Kidney (tissue), 14 donors: ENCODE data around the gene POLR2F. TPM values are rescaled to one million over a fixed set of nuclear protein-coding genes. Genes with fewer than 3 reads are reported as not detected.

Experiments
- DNase-seq, 5 donors: peaks; one replicate each; pipeline ENCODE4 v3.0.0-alpha.2; 2013 to 2020
- FAIRE-seq: peaks from 2 replicates; lab custom pipeline; 2012; peaks lifted over from hg19 to GRCh38; lab: Jason Lieb, UNC
- H3K27ac ChIP-seq, 2 donors: one replicate each; pipeline ENCODE4 v1.7.0; 2013; ENCODE audit warnings: low read depth in 2 of 2, low read length in 2 of 2, inconsistent platforms in 1 of 2
- H3K27me3 ChIP-seq: one replicate; pipeline ENCODE4 v1.7.1; 2013; ENCODE audit warnings: low read length, inconsistent platforms; ENCODE audit not compliant: control insufficient read depth, insufficient read depth
- H3K36me3 ChIP-seq, 3 donors: one replicate each; pipeline versions ENCODE4 v1.7.0 to v1.7.1; 2013; ENCODE audit warnings: low read length in 3 of 3, control low read depth in 1 of 3, inconsistent platforms in 1 of 3; ENCODE audit not compliant: insufficient read depth in 3 of 3, control insufficient read depth in 2 of 3
- H3K4me1 ChIP-seq, 3 donors: one replicate each; pipeline versions ENCODE4 v1.7.0 to v1.7.1; 2013; ENCODE audit warnings: low read length in 3 of 3, inconsistent platforms in 1 of 3, low read depth in 1 of 3; ENCODE audit not compliant: control insufficient read depth in 2 of 3, insufficient read depth in 2 of 3
- H3K4me3 ChIP-seq, 3 donors: one replicate each; pipeline versions ENCODE4 v1.7.0 to v1.8.1; 2013; ENCODE audit warnings: low read length in 3 of 3, control low read depth in 1 of 3, inconsistent platforms in 1 of 3
- H3K9ac ChIP-seq, 3 donors: one replicate each; pipeline versions ENCODE4 v1.7.0 to v1.7.1; 2013; ENCODE audit warnings: low read length in 3 of 3, control low read depth in 1 of 3, inconsistent platforms in 1 of 3
- H3K9me3 ChIP-seq, 3 donors: one replicate each; pipeline versions ENCODE4 v1.7.0 to v1.7.1; 2013; ENCODE audit warnings: low read length in 3 of 3, control low read depth in 1 of 3, inconsistent platforms in 1 of 3; ENCODE audit not compliant: control insufficient read depth in 2 of 3, insufficient read depth in 1 of 3
- intact Hi-C: fragments of 100-400 bp; cut with DNase I; formaldehyde crosslinking; loops from one replicate; pipeline ENCODE4 v1.11.1; 2022
- polyA plus RNA-seq: library from polyadenylated mRNA; stranded (reverse); fragments of 350-450 nt; fragmentation: Illumina TruSeq; extraction: RNeasy Lipid Tissue Mini Kit (QIAGEN cat#74804); gene quantifications from one replicate; pipeline ENCODE4 v1.2.3, GENCODE V29; 2014; ENCODE audit warnings: low read depth, low replicate concordance; ENCODE audit not compliant: insufficient read depth
- total RNA-seq: library from RNA; stranded (reverse); fragmentation: NEBNext Ultra II Directional; extraction: Animal tissue kit (Norgen Biotek cat#: 25700); gene quantifications from one replicate; pipeline ENCODE4 v1.2.1, GENCODE V29; 2021
- TF ChIP-seq, protein P1 (sequence below): IDR thresholded peaks from 3 replicates; pipeline ENCODE4 v1.5.1; 2012; ENCODE audit warnings: mild to moderate bottlenecking, moderate library complexity, borderline replicate concordance; ENCODE audit not compliant: insufficient read depth; ENCODE audit errors: extremely low read depth
- donor health status: control.
- donor health status: control.
- donor health status: control.
- donor health status: control.
- donor health status: control.
- donor health status: DM: yes; HTN: yes; CAD: no.
- donor health status: Normal renal cell carcinoma (clear cell type).

Gene POLR2F
- total and polyA plus RNA-seq, 2 donors from 2014 or later: 57.9 to 121 TPM

DNA sequence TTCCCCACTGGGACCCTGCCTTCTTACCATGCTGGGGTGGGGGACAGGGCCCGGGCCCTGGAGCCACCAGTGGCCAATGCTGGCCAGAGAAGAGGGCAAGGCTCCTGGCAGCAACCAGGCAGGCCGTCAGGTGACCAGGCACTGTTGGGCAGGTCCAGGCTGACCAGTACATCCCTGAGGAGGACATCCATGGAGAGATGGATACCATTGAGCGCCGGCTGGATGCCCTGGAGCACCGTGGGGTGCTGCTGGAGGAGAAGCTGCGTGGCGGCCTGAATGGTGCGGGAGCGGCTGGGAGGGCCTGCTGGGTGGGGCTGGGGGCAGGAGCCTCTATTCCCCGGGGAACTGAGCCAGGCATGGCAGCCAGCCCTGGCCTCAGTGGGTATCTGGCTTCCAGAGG, 21.1 kb upstream of the POLR2F start:
- Histone ChIP-seq H3K9me3 (no peaks in the 10 kb centered on the region), H3K36me3 (peaks cover 0 to 5% (median 2%) of the 10 kb centered on the region in 3 donors), H3K4me3 (no peak overlapping the region), H3K27me3 (no peaks in the 10 kb centered on the region), H3K27ac (no peak overlapping the region), H3K4me1 (peaks cover 0 to 12% (median 12%) of the 10 kb centered on the region in 3 donors), H3K9ac (no peak overlapping the region)
- TF ChIP-seq, protein P1, sequence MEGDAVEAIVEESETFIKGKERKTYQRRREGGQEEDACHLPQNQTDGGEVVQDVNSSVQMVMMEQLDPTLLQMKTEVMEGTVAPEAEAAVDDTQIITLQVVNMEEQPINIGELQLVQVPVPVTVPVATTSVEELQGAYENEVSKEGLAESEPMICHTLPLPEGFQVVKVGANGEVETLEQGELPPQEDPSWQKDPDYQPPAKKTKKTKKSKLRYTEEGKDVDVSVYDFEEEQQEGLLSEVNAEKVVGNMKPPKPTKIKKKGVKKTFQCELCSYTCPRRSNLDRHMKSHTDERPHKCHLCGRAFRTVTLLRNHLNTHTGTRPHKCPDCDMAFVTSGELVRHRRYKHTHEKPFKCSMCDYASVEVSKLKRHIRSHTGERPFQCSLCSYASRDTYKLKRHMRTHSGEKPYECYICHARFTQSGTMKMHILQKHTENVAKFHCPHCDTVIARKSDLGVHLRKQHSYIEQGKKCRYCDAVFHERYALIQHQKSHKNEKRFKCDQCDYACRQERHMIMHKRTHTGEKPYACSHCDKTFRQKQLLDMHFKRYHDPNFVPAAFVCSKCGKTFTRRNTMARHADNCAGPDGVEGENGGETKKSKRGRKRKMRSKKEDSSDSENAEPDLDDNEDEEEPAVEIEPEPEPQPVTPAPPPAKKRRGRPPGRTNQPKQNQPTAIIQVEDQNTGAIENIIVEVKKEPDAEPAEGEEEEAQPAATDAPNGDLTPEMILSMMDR: no peak
- FAIRE-seq: no peak
- no peak for DNase-seq
- intact Hi-C loops: no loop called here

GRCh38 chr22:37932821-37933578, 20.5 kb upstream of the POLR2F start:
- peaks cover 0 to 12% (median 12%) of the 10 kb centered on the region in 3 donors for H3K4me1 ChIP-seq
- FAIRE-seq (no peak), DNase-seq (peak in 1 of 5 donors; percentile 84)
- no peak overlapping the region for H3K9ac ChIP-seq
- H3K36me3 ChIP-seq: peaks cover 0 to 8% (median 3%) of the 10 kb centered on the region in 3 donors
- TF ChIP-seq, protein P1: no peak
- H3K4me3 ChIP-seq: no peak overlapping the region
- no peaks in the 10 kb centered on the region for H3K27me3 ChIP-seq
- H3K27ac ChIP-seq: peak overlapping the region in 1 of 2 donors; percentile 63
- no peaks in the 10 kb centered on the region for H3K9me3 ChIP-seq
- intact Hi-C loops: no loop called here

- no peaks in the 10 kb centered on the region for H3K27me3 ChIP-seq
- H3K4me1 ChIP-seq: peaks cover 0 to 12% (median 12%) of the 10 kb centered on the region in 3 donors
- TF ChIP-seq, protein P1: peak; percentile 95
- H3K9ac ChIP-seq: no peak overlapping the region
- DNase-seq (peak; percentile 88 to 96 (median 90)), FAIRE-seq (no peak)
- intact Hi-C loops: no loop called here
- peak overlapping the region in 1 of 2 donors; percentile 63 for H3K27ac ChIP-seq
- H3K4me3 ChIP-seq: no peak overlapping the region
- no peaks in the 10 kb centered on the region for H3K9me3 ChIP-seq
- H3K36me3 ChIP-seq: peaks cover 0 to 8% (median 3%) of the 10 kb centered on the region in 3 donors
Measured at GRCh38 chr22:37933711-37934376, 19.7 kb upstream of the POLR2F start.
